GM23248 (cell line): Measurements from ENCODE around the gene DIP2C. TPM values are rescaled to one million over a fixed set of nuclear protein-coding genes. Genes with fewer than 3 reads are reported as not detected.

ENCODE experiments used
- DNase-seq: peaks from one replicate; pipeline ENCODE4 v3.0.0-alpha.2; 2015
- H2AFZ ChIP-seq: fragments of 200-600 bp; sonication (generic); 2 replicates; pipeline ENCODE4 v1.6.1; 2016; ENCODE audit warnings: antibody characterized with exemption
- H3F3A ChIP-seq: fragments of 200-600 bp; sonication (generic); 2 replicates; pipeline ENCODE4 v1.6.1; 2016; ENCODE audit warnings: mild to moderate bottlenecking, antibody characterized with exemption, mixed run types; ENCODE audit not compliant: insufficient read depth
- H3K27ac ChIP-seq: fragments of 200-600 bp; sonication (generic); 2 replicates; pipeline ENCODE4 v1.5.1; 2016; ENCODE audit warnings: mild to moderate bottlenecking
- H3K27me3 ChIP-seq: fragments of 200-600 bp; sonication (generic); replicated peaks from 2 replicates; pipeline ENCODE4 v1.6.1; 2016; ENCODE audit warnings: mild to moderate bottlenecking; ENCODE audit not compliant: insufficient read depth
- H3K36me3 ChIP-seq: fragments of 200-600 bp; sonication (generic); 2 replicates; pipeline ENCODE4 v1.6.1; 2016; ENCODE audit warnings: low read depth, mild to moderate bottlenecking
- H3K4me1 ChIP-seq: fragments of 200-600 bp; sonication (generic); 2 replicates; pipeline ENCODE4 v1.6.1; 2016; ENCODE audit warnings: mild to moderate bottlenecking; ENCODE audit not compliant: insufficient read depth
- H3K4me2 ChIP-seq: fragments of 200-600 bp; sonication (generic); one replicate; pipeline ENCODE4 v1.6.1; 2016; ENCODE audit warnings: mild to moderate bottlenecking; ENCODE audit not compliant: unreplicated experiment
- H3K4me3 ChIP-seq: fragments of 200-600 bp; sonication (generic); 2 replicates; pipeline ENCODE4 v1.5.1; 2016; ENCODE audit warnings: mild to moderate bottlenecking
- H3K79me2 ChIP-seq: fragments of 200-600 bp; sonication (generic); 2 replicates; pipeline ENCODE4 v1.6.1; 2016; ENCODE audit warnings: mild to moderate bottlenecking; ENCODE audit not compliant: insufficient read depth
- H3K9ac ChIP-seq: fragments of 200-600 bp; sonication (generic); 2 replicates; pipeline ENCODE4 v1.6.1; 2016; ENCODE audit warnings: mild to moderate bottlenecking
- H3K9me2 ChIP-seq: fragments of 200-600 bp; sonication (generic); 2 replicates; pipeline ENCODE4 v1.6.1; 2016; ENCODE audit warnings: mixed run types, mild to moderate bottlenecking, moderate library complexity; ENCODE audit not compliant: insufficient read depth
- H3K9me3 ChIP-seq: fragments of 200-600 bp; sonication (generic); one replicate; pipeline ENCODE4 v1.6.1; 2017; ENCODE audit warnings: low read depth
- H4K20me1 ChIP-seq: fragments of 200-600 bp; sonication (generic); 2 replicates; pipeline ENCODE4 v1.6.0; 2016; ENCODE audit not compliant: insufficient read depth
- EZH2 ChIP-seq: fragments of 200-600 bp; sonication (generic); IDR thresholded peaks from 2 replicates; pipeline ENCODE4 v1.6.1; 2018; ENCODE audit warnings: antibody characterized with exemption, mild to moderate bottlenecking; ENCODE audit not compliant: insufficient read depth, poor library complexity, severe bottlenecking
- EZH2phosphoT487 ChIP-seq: fragments of 200-600 bp; sonication (generic); IDR thresholded peaks from 2 replicates; pipeline ENCODE4 v1.6.1; 2018; ENCODE audit warnings: antibody characterized with exemption, moderate library complexity, mild to moderate bottlenecking, low read depth; ENCODE audit not compliant: insufficient read depth
- WGBS, 2 experiments: methylation state at CpG; one replicate each; pipeline ENCODE4 v1.1.6; 2015 to 2017; ENCODE audit warnings: low lambda C conversion rate in 2 of 2, low coverage in 1 of 2; ENCODE audit errors: missing lambda C conversion rate in 2 of 2; 5-methylcytosine and 5-hydroxymethylcytosine counted together
- in situ Hi-C: fragments of 300-500 bp; cut with MboI; formaldehyde crosslinking; loops from 2 replicates; pipeline ENCODE4 v1.15.0; 2020
- polyA plus RNA-seq: library from polyadenylated mRNA; unstranded; fragments of >200 nt; fragmentation: Nextera tagmentation; extraction: Ambion mirVana; gene quantifications from 2 replicates; pipeline ENCODE4 v1.2.1, GENCODE V29; 2016
- total RNA-seq: library from RNA; depleted of rRNA; stranded (reverse); fragments of >200 nt; shearing (Covaris generic); gene quantifications from 2 replicates; pipeline ENCODE4 v1.2.3, GENCODE V29; 2014

Gene DIP2C
- total and polyA plus RNA-seq, 2 experiments from 2014 or later: 12.0 to 13.1 TPM

DNA sequence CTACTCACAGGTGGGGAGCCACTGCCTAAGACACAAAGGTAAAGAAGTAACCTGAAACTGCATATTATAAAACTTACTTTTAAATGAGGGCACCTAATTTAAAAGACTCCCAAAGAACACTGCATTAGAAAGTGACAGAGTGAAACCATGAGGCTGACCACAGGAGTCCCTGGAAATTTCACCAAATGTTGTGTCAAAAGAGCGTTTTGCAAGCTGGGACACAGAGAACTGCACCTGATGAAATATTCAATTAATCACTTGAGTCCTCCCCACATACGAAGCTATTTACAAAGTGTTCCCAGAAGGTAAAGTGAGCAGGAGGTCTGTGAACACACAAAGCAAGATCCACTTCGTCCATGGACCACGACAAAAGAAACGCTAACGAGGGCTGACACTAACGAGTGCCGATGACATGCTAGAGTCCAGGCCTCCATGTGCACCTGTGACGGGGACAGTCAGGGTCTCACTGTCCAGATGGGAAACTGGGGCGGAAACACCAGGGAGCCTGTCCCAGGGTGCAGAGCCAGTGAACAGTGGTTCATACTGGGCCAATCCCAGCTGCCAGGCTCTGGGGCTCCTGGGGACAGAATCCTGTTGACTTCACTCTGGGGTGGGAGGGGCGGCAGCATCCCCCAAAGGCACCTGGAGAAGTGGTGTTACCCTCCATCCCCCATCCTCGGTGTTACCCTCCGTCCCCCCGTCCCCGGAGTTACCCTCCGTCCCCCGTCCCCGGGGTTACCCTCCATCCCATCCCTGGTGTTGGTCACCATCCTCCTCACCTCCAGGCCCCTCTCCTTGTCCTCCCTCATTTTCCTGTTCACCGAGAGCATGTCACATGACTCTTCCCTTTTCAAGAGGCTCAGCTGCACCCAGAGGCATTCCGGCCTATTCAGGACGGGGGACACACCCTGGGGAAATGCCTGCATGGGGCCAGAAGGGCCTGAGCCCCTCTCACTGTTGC, 63.4 kb downstream of the DIP2C start:
- no peaks in the 10 kb centered on the region; the same call in 1 of the 2 replicates for H3K36me3 ChIP-seq
- peak overlapping the region; percentile 54 for H3K4me2 ChIP-seq
- H3K9me3 ChIP-seq: no peaks in the 10 kb centered on the region
- no peak for TF ChIP-seq EZH2phosphoT487
- no peak for TF ChIP-seq EZH2
- DNase-seq: no peak
- in situ Hi-C loops: no loop called here
- H3K27me3 ChIP-seq: no peaks in the 10 kb centered on the region
- H3K9me2 ChIP-seq: no peaks in the 10 kb centered on the region
- peaks cover 97% of the 10 kb centered on the region for H3K79me2 ChIP-seq
- H4K20me1 ChIP-seq: no peaks in the 10 kb centered on the region
- peaks cover 15% of the 10 kb centered on the region; the same call in 1 of the 2 replicates for H3K4me1 ChIP-seq
- H3K4me3 ChIP-seq: peak overlapping the region; percentile 51
- peak overlapping the region; percentile 76 for H3K9ac ChIP-seq
- H2AFZ ChIP-seq: no peak overlapping the region
- WGBS, 2 experiments: 91 to 92% methylated on average over 16 to 21 of the region's 21 CpGs
- peak overlapping the region; percentile 81 for H3K27ac ChIP-seq
- no peaks in the 10 kb centered on the region for H3F3A ChIP-seq

DNA sequence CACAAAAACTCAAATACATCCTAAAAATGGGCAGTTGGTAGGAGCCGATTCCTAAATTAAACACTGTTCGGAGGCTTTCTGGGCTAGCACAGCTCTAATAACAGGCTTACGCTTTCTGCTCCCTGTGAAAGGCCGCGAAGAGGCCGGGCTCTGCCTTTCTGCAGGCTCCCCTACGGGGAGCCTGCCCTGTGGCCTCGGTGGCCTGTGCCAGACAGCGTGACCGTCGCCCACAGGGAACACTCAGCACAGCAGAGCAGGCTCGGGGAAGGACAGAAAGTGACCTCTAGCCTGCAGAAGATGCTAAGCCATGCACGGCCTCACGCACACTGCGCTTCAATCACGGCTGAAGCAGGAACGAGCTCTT, 64.2 kb downstream of the DIP2C start:
- Histone ChIP-seq H3K9ac (peak overlapping the region; percentile 76), H3K4me2 (peak overlapping the region; percentile 54), H3K9me2 (no peaks in the 10 kb centered on the region), H3K79me2 (peaks cover 97% of the 10 kb centered on the region), H3K9me3 (no peaks in the 10 kb centered on the region), H2AFZ (peak overlapping the region; percentile 43; the same call in 1 of the 2 replicates), H3K4me3 (peak overlapping the region; percentile 51), H3K27me3 (no peaks in the 10 kb centered on the region), H3K36me3 (no peaks in the 10 kb centered on the region; the same call in 1 of the 2 replicates), H3F3A (no peaks in the 10 kb centered on the region), H4K20me1 (no peaks in the 10 kb centered on the region), H3K4me1 (peaks cover 15% of the 10 kb centered on the region; the same call in 1 of the 2 replicates), H3K27ac (peak overlapping the region; percentile 81)
- in situ Hi-C loops: no loop called here
- TF ChIP-seq EZH2 (no peak), EZH2phosphoT487 (no peak)
- WGBS, 2 experiments: 54% methylated on average over 17 of the region's 17 CpGs
- no peak for DNase-seq

DNA sequence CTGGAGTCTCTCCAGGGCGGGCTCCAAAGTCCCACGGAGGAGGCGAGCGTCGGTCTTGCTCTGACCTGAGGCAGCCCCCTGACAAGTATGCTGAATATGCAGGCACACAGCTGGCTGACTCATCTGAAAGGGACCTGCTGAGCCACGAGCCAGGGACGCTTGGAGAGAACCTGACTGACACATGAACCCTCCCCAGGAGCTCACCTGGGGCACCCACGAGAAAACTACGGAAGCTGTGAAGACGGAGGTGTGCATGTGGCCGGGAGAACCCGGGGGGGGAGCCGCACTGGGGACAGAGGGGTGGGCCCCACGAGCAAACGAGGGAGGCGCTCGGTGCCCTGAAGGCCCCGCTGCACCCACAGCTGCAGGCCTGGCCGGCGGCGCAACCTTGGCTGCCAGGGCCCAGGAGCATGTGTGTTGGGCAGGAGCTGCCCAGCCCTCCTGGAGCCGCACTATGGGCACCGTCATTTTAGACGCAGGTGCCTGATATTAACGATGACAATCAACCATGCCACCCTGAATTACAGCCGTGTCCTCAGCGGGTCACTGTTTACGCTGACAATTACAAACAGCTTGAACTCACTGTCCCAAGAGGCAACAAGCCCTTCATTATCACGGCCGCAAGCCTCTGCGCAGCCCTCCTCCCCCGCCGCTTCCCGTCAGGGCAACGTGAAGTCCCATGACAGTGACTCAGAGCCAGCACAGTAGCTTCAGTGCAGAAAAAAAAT, 64.7 kb downstream of the DIP2C start:
- Histone ChIP-seq H3F3A (no peaks in the 10 kb centered on the region), H3K4me2 (peak overlapping the region; percentile 54), H4K20me1 (no peaks in the 10 kb centered on the region), H3K9me3 (no peaks in the 10 kb centered on the region), H3K36me3 (no peaks in the 10 kb centered on the region), H3K79me2 (peaks cover 97% of the 10 kb centered on the region), H3K4me3 (peak overlapping the region; percentile 51), H3K27me3 (no peaks in the 10 kb centered on the region), H3K4me1 (peaks cover 15% of the 10 kb centered on the region; the same call in 1 of the 2 replicates), H3K9me2 (no peaks in the 10 kb centered on the region), H3K27ac (peak overlapping the region; percentile 81), H3K9ac (peak overlapping the region; percentile 76), H2AFZ (peak overlapping the region; percentile 43; the same call in 1 of the 2 replicates)
- peak; percentile 89 for DNase-seq
- WGBS, 2 experiments: 55 to 59% methylated on average over 26 to 32 of the region's 35 CpGs
- TF ChIP-seq EZH2 (no peak), EZH2phosphoT487 (no peak)
- in situ Hi-C loops: no loop called here

DNA sequence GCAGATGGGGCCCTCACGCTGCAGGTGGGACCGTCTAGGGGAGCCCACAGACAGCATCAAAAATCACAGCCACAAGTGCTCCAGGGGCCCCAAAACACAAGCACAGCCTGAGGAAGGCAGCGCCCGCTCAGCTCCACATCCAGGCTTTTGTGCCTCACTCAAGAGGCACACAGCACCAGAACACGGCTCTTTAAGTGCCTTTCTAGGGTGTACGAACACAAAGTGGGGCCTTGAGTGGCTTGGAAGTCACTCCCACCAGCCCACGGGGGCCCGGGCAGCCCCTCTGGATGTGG, 65.2 kb downstream of the DIP2C start:
- Histone ChIP-seq H3F3A (no peaks in the 10 kb centered on the region), H3K27me3 (no peaks in the 10 kb centered on the region), H3K79me2 (peaks cover 96% of the 10 kb centered on the region), H3K9me2 (no peaks in the 10 kb centered on the region), H3K9me3 (no peaks in the 10 kb centered on the region), H3K4me3 (no peak overlapping the region), H3K9ac (peak overlapping the region; percentile 76; the same call in 1 of the 2 replicates), H4K20me1 (no peaks in the 10 kb centered on the region), H3K36me3 (no peaks in the 10 kb centered on the region), H3K4me2 (peak overlapping the region; percentile 54), H2AFZ (no peak overlapping the region), H3K27ac (peak overlapping the region; percentile 81), H3K4me1 (peaks cover 15% of the 10 kb centered on the region; the same call in 1 of the 2 replicates)
- WGBS, 2 experiments: 69 to 73% methylated on average over 8 of the region's 8 CpGs
- TF ChIP-seq EZH2 (no peak), EZH2phosphoT487 (no peak)
- DNase-seq: no peak
- in situ Hi-C loops: no loop called here
